GM18867 (cell line): ENCODE measurements around the gene SLC30A9.

Experiments used
- ATAC-seq: cut with Tn5 transposase; IDR thresholded peaks from one replicate; pipeline ENCODE4 v1.9.1; 2021; ENCODE audit warnings: mild to moderate bottlenecking, moderate library complexity; ENCODE audit not compliant: unreplicated experiment

Gene SLC30A9

DNA sequence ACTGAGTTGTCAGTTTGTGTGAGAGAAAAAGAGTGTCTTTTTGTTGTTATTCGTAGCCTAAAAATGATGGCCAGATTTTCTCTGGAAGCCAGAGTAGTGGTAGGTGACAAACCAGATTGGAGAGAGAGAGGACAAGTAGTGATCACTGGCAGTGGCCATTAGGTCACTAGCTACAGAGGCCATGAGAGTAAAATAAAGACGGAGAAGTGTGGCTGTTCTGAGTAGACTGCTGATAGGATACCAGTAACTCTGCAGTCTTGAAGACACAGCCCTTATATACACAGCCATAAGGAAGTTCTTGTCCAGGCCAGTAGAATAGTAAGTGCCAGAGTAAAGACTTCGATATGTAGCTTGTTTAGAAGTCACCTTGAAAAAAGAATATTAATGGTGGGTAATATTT lies 7.7 kb downstream of the SLC30A9 start:
- no peak for ATAC-seq

DNA sequence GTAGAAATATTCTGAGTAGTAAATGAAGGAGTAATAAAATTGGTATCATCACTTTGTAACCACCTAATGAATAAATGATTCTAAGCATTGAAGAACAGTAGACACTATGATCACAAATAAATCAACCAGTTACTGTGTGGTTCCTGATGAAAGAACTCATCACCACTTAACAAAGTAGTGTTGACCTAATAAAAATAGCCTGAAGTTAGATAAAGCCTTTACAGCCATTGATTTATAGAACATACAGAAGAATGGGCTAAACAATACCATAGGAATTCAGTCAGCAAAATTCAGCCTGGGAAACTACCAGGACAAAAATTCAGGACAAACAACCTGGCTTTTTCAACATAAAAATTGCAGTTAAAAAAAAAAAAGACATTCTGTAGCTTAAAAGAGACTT lies 9.0 kb downstream of the SLC30A9 start:
- ATAC-seq, result no peak

DNA sequence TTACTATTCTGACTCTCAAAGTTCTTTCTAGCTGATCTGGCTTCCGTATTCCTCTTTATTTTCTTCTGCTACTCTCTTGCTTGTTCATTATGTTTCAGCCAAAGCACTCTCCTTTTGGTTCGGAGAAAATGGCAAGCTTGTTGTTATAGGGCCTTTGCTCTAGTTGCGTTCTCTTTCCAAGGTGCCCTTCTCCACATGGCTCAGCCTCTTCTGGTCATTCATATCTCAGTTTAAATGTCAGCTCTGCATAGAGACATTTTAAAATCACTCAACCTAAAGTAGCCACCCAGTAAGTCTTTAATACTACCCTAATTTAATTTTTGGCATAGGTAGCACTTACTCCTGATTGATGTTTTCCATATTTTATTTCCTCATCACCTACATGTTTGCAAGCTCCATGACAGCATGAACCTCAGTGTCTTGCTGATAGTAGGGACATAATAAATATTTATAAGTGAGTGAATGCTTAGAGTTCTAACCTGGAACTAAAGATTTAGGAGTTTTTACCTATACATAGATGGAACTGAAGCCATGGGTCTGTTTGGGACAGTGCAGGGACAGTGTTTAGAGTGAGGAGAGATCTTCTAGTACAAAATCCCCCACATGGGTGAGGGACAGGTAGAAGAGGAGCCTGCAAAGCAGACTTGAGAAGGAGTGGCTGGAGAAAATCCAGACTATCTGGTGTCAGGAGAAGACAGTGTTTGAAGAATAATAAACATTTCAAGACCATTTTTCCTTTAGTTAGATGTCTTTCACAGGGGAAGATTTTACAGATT lies 17.9 kb downstream of the SLC30A9 start:
- ATAC-seq, result no peak

DNA sequence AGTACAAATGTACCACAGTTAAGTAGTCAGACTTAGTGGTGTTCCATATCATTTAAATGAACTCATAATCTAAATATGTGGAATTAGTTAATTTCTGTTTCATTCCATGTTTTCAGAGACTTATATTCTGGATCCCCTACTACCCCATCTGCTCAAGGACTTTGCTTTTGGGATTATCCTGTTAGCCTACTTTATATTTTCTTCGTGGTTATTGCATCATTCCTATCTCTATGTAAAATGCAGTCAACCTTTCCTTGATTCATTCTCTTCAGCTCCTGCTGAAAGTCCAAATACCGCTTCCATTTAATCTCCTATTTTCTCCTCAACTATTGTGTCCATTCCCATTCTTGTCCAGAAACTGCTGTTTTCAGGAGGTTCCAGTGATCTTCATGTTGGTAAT lies 25.1 kb downstream of the SLC30A9 start:
- no peak for ATAC-seq

DNA sequence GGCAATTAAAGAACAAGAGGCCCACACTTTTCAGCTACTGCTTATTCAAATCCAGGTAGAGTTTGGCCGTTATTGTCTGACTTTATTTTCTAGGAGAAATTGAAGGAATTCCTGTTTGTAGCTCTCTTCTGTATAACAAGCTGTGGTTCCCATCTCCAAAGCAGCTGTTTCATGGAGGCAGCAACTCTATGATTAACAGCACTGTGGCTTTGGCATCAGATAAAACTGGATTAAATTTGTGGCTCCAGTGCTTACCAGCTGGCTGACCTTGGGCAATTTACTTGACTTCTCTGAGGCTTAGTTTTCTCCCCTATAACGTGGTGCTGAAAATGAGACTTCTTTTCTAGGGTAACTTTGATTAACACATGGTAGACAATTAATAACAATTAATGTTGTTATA lies 28.1 kb downstream of the SLC30A9 start:
- no peak for ATAC-seq

DNA sequence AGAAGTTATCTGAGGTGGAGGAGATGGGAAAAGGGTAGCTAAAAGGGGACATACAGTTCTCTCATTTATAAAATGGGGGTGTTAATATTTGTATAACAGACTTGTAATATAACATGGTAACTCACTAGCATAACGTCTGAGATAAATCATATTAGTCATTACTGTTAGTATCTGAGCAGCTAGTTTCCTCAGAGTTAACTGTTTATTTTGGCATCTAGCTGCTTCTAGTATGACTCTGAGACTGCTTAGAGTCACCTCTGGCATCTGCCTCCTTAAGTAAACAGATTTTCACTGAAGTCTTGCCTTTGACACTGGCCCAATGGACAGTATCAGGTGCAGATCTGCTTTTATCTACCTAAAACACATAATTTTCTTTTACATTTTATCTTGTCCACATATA lies 58.1 kb downstream of the SLC30A9 start:
- no peak for ATAC-seq

DNA sequence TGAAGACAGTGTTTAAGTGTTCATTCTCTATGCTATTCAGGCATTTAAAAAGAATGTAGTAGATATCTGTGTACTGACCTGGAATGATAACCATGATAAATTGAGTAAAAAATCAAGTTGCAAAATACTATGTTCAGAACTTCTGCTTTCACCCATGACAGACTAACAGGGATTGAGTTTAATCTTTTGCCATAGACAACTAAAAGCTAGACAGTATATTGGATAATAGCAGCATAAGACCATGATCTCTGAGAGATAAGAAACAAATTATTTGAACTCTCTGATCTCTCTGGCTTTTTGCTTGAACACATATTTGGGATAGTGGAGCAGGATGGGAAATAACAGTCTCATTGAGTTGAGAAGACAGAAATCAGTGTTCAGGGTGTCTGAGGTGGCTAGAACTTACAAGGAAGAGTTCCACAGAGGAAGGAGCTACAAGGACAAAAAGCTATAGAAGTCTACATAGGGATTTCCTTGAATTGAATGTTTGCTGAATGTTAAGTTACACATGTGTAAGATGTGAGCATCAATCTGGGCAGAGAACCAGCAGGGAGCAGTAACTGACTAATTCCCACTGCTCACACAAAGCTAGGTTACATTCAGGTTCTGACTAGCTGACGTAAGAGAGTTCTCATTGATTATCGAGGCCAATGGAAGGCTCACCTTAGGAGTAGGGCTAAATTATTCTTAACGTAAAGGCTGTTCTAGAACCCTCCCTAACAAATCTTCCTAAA lies 60.4 kb downstream of the SLC30A9 start:
- ATAC-seq, result no peak

DNA sequence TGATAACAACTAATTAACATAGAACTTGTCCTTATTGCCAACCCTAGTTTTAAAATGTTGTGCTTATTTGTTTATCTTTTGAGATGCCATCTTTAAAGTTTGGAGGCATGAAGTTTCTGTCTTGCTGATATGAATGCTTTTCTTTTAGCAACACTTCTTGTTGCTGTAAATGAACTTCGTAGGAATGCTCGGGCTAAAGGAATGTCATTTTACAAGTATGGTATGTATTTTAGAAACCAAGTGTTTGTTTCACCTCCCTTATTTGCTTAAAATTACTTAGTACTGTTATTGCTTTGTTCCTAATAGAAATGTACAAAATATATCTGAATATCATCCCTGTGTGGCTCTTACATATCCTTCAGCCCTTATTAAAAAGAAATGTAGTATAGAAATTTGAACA lies 76.1 kb downstream of the SLC30A9 start:
- no peak for ATAC-seq

DNA sequence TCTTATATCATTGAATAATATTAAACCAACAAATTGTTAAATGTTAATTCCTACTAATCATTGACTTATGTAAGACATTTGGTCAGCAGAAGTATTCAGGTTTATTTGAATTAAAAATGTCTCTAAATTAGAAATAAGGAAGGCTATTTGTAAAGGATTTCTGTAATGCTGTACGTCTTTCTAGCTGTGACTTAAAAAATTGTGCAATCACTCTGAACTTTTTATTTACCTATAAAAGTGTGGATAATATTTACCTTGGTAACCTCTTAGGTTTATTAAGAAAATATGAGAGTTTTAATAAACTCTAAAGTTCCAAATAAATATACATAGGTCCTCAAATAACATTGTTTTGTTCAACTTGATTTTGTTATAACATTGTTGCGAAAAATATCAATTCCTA lies 76.9 kb downstream of the SLC30A9 start:
- ATAC-seq, result no peak

DNA sequence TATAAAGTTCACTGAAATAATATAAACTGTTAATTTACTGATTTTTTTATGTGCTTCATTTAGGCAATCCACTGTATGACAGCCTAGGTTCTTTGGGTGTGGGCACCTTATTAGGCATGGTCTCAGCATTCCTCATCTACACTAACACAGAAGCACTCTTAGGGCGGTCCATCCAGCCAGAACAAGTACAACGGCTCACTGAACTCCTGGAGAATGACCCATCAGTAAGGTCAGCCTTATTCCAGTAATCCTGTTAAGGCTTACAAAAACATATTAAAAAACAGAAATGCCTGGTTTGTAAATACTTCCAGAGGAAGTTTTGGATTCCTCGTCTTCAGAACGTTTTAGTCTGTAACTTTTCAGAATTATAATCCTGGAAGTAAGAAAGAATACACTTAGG lies 80.1 kb downstream of the SLC30A9 start:
- no peak for ATAC-seq

DNA sequence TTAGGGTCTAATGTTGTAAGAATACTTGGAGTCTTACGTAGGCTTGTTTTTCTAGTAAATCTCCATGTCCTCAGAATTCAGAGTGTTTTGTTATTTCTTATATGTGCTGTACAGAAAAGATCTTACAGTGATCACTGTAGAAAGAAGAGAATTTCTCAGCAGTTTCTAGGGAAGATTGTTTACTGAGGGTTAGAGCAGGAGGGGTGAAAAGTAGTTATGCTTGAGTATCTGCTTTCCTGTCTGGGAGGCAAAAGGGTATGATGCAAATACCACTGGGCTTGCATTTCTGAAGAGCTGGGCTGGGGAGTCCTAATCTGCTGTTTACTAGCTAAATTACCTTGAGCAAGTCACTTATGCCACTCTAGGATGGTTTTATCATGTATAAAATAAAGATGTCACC lies 84.0 kb downstream of the SLC30A9 start:
- no peak for ATAC-seq

DNA sequence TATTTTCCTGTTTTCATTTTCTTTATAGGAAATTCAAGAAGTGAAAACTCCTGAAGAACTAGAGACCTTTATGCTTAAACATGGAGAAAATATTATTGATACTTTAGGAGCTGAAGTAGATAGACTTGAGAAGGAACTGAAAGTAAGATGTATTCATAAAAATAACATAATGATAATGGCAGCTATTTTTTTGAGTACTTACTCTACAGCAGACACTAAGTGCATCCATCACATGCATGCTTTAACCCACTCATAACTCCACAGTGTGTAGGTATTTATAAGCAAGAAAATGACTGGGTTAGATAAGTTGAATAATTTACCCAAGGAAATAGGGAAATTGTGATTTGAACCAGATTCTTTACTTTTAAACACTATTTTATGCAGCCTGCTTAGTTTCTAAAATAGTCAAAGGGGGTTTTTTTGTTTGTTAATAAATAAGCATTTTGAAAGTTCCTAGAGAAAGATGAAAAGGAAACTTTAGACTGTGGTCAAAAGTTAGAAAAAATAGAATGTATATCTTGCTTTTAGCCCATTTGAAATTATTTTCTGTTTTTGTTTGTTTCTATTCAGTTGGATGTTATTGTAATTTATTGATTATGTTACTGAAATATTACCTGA lies 88.0 kb downstream of the SLC30A9 start:
- ATAC-seq, result peak; percentile 86

DNA sequence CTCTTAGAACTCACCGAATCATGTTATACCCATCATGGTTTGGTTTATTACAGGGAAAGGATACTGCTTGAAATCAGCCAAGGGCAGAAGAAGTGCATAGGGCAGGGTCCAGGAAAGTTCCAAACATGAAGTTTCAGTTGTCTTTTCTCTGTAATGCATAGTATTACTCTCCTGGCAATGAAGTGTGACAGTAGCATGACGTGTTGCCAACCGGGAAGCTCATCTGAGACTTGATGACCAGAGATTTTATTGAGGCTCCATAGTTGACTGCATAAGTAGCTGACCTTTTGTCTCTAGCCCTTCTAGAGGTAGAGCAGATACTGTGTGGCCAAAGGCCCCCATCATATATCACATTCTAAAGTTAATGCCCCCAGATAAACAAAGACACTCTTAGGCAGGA lies 90.0 kb downstream of the SLC30A9 start:
- ATAC-seq, result peak; percentile 54

DNA sequence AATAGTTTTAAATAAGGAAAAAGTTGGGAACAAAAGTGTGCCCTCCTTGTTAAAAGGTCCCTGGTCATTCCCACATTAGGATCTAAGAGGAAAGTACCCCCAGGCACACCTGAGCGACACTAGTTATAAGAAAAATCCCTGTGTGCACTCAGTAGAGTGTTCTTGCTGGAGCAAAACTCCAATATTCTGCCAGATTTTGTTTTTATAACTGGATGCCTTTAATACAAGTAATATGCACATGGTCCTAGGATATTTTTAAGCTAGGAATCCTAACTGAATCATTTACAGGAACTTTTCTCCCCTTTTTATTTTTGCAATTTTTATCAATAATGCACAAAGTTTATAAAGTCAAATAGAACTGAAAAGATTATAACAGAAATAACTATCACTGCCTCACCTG lies 93.5 kb downstream of the SLC30A9 start:
- ATAC-seq, result no peak

DNA sequence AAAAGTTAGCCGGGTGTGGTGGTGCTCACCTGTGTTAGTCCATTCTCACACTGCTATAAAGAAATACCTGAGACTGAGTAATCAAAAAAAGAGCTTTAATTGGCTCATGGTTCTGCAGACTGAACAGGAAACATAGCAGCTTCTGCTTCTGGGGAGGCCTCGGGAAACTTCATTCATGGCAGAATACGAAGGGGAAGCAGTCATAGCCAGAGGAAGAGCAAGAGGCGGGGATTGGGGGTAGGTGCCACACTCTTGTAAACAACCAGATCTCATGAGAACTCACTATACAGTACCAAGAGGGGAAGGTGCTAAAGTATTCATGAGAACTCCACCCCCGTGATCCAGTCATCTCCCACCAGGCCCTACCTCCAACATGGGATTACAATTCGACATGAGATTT lies 98.1 kb downstream of the SLC30A9 start:
- no peak for ATAC-seq

DNA sequence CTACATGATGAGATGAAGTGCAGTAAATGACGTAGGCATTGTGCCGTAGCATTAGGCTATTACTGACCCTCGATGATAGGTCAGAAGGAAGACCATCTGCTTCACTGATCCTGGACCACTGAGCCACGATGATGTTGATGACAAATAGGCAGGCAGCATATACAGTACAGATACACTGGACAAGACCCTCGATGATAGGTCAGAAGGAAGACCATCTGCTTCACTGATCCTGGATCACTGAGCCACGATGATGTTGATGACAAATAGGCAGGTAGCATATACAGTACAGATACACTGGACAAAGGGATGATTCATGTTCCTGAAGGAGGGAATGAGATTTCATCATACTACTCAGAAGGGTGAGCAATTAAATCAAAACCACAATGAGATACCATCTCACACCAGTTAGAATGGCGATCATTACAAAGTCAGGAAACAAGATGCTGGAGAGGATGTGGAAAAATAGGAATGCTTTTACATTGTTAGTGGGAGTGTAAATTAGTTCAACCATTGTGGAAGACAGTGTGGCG lies 111.2 kb downstream of the SLC30A9 start:
- ATAC-seq, result no peak

DNA sequence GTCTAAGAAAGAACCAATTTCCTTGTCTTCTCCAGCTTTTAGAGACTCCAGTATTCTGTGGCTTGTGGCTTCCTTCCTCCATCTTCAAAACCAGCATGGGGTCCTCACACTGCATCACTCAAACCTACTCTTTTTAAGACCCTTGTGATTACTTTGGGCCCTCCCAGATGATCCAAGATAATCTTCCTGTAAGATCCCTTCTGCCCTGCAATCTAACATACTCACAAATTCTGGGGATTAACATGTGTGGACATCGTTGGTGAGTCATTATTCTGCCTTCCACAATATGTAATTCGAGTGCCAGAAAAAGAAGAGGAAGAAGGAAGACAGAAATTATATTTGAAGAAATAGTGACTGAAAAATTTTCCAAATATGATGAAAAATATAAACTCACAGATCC lies 114.2 kb downstream of the SLC30A9 start:
- no peak for ATAC-seq

DNA sequence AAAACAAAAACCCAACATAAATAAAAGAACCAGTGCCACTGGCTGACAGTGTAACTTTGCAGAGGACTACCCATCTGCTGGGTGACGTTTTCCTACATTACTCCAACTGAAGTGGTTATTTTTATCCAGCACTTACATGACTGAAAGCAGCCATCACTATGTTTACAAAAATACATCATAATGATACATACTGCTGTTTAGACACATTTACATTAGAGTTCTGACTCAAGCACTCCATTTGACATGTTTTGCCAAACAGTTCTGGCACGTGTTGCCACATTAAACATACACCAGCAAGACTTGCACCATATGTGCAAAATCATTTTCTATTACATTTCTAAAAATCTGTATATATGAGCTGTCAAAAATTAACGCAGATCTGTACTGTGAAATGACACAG lies 122.5 kb downstream of the SLC30A9 start:
- ATAC-seq, result no peak

DNA sequence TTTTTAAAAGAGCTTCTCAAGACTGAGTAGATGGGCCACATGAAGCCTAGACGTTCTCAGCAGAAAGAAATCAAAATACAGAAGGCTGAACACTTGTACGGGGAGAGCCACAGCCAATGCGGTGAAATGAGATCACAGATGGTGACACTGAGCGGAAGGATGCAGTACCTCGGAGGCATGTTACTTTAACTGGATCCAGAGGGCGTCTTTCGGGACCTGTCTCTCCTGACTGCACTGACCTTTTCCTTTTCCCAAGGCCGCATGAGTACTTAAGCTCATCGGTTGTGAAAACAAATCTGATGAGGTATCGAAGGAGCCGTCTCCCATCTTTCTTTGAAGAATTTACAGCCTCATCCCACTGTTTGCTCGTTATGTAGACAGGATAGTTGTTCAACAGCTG lies 129.6 kb downstream of the SLC30A9 start:
- no peak for ATAC-seq

DNA sequence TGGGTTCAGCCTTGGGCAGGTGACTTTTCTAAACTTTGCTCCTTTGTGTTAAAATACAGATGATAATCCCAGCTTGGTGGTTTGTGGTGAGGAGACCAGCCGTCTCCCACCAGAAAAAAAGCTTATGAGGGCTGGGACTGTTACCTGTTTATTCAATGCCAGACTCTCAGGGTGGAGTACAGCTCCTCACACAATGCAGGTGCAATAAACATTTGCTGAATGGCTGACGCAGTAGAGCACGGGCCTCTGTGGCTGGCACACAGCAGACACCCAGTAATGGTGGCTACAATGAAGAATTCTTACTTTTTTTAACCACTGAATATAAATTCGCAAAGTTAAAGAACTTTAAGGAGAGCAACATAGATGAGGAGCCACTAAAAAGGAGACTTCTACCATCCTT lies 131.9 kb downstream of the SLC30A9 start:
- no peak for ATAC-seq

DNA sequence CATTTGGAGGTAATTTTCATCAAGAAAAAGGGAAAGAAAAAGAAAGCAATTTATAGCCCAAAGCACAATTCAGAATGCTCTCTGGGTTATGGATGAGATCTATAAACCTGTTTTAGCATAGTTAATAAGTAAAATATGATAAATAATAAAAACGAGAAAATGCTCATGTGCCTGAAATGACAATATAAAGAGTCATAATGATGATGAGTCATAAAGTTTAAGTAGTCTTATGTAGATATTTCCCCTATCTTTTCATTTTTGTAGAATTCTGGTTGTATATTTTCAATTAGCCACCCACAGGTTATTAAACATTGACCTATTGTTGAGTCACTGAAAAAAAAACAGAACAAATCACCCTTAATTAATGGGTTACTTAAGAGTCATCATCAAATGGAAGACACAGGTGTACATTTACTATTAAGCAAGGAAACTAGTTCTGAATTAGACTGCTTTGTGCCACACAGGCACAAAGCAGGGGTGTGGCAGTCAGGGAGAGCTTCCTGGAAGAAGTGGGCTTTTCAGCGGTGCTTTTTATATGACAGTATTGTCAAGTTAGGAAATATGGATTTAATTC lies 132.8 kb downstream of the SLC30A9 start:
- no peak for ATAC-seq

DNA sequence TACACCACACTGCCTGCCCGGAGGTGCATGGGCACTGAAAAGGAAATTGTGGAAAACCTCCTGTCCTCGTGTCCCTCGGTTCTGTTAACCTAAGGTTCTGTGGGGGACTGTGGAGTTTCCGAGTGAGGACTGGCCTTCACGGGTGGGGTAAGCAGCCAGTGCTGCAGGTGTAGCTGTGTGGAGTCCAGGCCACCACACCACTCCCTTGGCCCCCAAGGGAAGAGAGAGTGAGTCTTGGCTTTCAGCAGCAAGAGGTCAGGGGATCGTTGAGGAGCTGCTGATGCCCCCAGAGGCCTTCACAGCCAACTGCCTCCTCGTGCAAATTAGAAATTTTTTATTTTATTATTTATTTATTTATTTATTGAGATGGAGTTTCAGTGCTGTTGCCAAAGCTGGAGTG lies 141.8 kb downstream of the SLC30A9 start:
- no peak for ATAC-seq
